COLO668 (cell line): ENCODE data around the gene FAM13A.
"Not testable (repeated sequence)": the region's sequence is repeated elsewhere in the genome, so short reads cannot be mapped to it uniquely, and the experiment has no call there.

ENCODE experiments used
- DNase-seq: peaks from one replicate; lab custom pipeline; 2025; ENCODE audit not compliant: unreplicated experiment; lab: John Stamatoyannopoulos, UW

FAM13A gene

GRCh38 chr4:89044147-89044900, 12.7 kb downstream of the FAM13A start:
- DNase-seq: no peak

- no peak for DNase-seq
Measured at GRCh38 chr4:89042055-89042454, 14.9 kb downstream of the FAM13A start.

DNA sequence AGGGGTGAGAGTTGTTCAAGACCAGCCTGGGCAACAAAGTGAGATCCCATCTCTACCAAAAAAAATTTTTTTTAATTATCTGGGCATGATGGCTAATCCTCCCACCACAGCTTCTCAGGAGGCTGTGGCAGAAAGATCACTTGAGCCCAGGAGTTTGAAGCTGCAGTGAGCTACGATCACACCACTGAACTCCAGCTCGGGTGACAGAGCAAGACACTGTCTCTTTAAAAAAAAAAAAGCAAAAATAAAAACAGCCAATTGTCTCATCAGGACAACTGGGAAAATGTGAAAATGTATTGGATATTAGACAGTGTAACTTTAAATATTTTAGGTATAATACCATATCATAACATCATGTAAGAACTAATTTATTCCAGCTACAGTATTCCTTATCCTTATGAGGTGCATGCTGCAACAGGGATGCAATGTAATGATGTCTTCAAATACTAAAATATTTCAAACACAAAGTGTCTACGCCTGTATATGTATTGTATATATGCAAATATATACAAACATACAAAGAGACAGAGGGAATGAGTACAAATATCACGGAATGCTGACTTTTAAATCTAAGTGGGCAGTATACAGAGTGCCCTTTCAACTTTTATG, 17.2 kb downstream of the FAM13A start:
- DNase-seq: no peak

- no peak for DNase-seq
Measured at GRCh38 chr4:89036535-89036934, 20.4 kb downstream of the FAM13A start.

GRCh38 chr4:89031272-89031671, 25.7 kb downstream of the FAM13A start:
- no peak for DNase-seq

DNA sequence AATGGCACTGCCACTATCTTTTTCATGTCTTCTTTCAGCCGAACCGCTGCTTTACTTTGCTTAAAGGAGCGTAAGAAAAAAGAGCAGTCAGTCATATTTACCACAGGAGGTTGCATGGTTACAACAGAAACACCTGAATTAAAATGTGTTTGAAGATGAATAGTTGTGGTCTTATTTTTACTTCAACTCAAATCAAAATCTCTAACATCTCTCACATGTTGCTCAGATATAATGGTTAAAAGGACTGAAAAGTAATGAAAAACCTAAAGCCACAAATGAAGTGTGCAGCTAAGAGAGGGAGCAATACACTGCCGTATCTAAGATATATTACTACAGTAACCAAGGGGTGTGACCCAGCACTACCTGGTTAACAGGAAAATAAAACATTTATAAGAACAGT, 27.4 kb downstream of the FAM13A start:
- no peak for DNase-seq

GRCh38 chr4:89026542-89026941, 30.4 kb downstream of the FAM13A start:
- DNase-seq: no peak

- peak; percentile 56 for DNase-seq
Measured at GRCh38 chr4:89024051-89024675, 32.8 kb downstream of the FAM13A start.

GRCh38 chr4:89023140-89023539, 33.8 kb downstream of the FAM13A start:
- DNase-seq: no peak

- no peak for DNase-seq
Measured at GRCh38 chr4:89022426-89023128, 34.4 kb downstream of the FAM13A start.

DNA sequence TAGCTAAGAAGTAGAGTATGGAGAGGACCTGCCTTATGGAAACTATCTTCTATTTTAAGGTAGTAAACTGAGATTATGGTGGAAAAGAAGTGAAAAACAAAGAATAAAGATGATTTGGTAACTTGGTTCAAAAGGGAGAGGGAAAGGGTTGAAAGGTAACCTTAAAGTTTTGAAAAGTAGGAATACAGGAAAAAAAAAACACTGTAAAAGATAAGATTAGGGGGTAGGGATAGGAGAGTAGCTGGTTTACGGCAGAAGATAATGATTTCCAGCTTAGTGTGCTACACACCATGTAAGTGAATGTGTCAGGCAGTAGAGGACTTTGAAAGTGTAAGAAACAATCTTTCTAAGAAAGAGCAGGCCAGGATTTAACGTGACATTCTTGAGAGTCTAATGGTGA, 35.3 kb downstream of the FAM13A start:
- DNase-seq: no peak

DNA sequence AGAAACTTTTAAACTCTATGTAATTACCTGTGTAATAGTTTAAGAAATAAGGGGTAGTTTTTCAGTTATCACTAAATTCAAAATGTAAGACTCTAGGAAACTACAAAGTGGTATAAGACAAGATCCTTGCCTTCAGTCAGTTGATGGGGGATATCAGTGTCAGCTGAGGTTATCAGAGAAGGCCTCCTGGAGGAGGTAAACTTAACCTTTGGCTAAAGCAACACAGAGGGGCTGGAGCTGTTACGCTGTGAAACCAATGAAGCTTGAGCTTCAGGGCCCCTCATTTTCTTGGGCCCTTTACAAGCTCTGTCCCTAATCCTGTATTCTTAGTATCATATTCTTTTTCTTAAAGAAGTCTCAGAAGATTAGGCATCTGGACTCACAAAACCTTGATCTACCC, 35.9 kb downstream of the FAM13A start:
- no peak for DNase-seq

DNA sequence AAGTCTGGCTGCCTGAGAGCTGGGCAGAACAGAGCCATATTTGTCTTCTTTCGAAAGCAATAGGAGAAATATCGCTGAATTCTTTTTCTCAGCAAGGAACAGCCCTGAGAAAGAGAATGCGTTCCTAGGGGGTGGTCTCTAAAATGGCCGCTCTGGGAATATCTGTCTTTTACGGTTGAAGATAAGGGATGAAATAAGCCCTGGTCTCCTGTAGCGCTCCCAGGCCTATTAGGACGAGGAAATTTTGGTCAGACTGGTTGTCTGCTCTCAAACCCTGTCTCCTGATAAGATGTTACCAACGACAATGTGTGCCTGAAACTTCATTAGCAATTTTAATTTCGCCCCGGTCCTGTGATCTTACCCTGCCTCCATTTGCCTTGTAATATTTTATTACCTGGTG, 42.1 kb downstream of the FAM13A start:
- not testable (repeated sequence) for DNase-seq

DNA sequence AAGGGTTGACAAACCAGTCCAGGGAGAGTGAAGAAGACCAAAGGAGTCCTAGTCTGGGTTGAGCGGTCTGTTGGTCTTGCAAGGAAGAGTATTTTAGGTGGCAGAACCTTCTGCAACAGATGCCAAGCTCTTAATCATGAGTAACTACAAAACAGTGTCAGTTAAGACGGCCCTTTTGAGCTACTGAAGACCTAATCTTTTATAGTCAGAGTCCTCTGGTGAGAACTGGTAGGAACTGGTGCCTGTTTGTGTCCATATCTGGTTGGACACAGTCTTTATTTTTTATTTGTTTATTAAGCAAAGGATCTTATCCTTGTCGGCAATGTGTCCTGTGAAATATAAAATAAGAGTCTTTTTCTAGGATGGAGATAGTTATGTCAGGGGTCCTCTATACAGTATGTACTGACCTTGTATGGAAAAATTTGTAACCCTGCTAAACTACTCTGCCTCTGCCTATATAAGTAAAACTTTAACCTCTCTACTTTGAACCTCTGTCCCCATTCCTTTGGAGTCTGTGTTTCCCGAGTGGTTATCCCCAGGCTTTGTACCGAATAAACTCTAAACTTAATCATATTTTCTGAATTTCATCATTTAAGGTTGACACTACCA, 47.1 kb downstream of the FAM13A start:
- DNase-seq: no peak

DNA sequence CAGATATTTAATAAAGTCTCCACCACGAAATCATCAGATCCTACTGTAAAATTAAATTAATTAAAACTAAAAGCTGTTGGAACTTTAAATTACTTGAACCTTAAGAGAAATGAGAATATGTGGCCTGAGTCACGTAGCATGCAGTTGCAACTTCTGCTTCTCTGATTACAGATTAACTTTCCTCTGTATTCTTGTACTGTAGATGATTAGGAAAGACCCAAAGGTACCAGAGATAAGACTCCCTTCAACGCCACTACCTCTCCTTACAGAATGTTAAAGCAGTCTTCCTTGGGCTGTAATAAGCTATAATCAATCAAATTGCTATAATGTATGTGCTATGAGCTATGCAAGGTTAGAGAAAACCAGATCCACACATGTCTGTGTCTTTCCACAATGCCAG, 47.9 kb downstream of the FAM13A start:
- DNase-seq: no peak

GRCh38 chr4:89008166-89008565, 48.8 kb downstream of the FAM13A start:
- DNase-seq: no peak

DNA sequence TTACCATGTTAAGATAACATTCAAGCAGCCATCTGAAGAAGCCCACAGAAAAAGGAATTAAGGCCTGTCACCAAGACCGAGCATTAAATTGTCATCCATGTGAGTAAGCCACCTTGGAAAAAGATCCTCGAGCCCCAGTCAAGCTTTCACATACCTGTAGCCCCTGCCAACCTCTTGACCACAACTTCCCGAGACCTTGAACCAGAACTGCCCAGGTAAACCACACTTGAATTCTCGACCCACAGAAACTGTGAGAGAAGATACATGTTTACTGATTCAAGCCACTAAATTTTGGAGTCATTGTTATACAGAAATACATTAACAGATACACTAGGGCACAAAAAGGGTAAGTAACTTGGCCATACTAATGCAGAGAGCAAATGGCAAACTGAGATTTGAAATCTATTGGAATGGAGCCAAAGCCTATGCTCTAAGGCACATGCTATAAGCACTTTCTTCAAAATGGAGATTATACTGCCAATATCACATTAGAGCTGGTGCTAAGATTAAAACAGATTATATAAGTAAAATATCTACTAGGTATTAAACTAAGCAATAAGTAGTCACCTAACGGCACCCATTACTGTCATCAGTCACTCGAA, 49.5 kb downstream of the FAM13A start:
- DNase-seq: no peak

GRCh38 chr4:89006307-89006706, 50.7 kb downstream of the FAM13A start:
- peak; percentile 18 for DNase-seq

DNA sequence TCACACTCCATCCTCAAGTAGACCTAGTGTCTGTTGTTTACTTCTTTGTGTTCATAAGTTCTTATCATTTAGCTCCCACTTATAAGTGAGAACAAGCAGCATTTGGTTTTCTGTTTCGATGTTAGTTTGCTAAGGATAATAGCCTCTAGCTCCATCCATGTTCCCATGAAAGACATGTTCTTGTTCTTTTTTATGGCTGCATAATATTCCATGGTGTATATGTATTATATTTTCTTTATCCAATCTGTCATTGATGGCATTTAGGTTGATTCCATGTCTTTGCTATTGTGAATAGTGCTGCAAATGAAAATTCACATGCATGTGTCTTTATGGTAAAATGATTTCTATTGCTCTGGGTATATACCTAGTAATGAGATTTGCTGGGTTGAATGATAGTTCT, 51.9 kb downstream of the FAM13A start:
- not testable (repeated sequence) for DNase-seq

GRCh38 chr4:89001647-89002445, 55.1 kb downstream of the FAM13A start:
- DNase-seq: peak; percentile 40
